Keratinocyte (primary cell): ENCODE results near the gene ZNF280D. TPM values are rescaled to one million over a fixed set of nuclear protein-coding genes. Genes with fewer than 3 reads are reported as not detected.

ENCODE experiments used
- DNase-seq: peaks from one replicate; pipeline ENCODE4 v3.0.0-alpha.2; 2011; ENCODE audit warnings: low read depth, missing footprints, low spot score
- FAIRE-seq: peaks from 2 replicates; lab custom pipeline; 2011; peaks lifted over from hg19 to GRCh38; lab: Jason Lieb, UNC
- H2AFZ ChIP-seq: 2 replicates; pipeline ENCODE4 v1.6.0; 2012; ENCODE audit warnings: low read length, control low read depth, inconsistent platforms; ENCODE audit not compliant: control insufficient read depth
- H3K27ac ChIP-seq: 2 replicates; pipeline ENCODE4 v1.5.1; 2011; ENCODE audit warnings: low read length; ENCODE audit not compliant: control insufficient read depth, insufficient read depth
- H3K27me3 ChIP-seq: 3 replicates; pipeline ENCODE4 v1.6.0; 2011; ENCODE audit warnings: low read length; ENCODE audit not compliant: control insufficient read depth, insufficient read depth; ENCODE audit errors: extremely low read depth
- H3K36me3 ChIP-seq, 2 experiments: 2 replicates in 1 of 2; 3 replicates in 1 of 2; pipeline ENCODE4 v1.5.1; 2011; ENCODE audit warnings: low read length in 2 of 2, mild to moderate bottlenecking in 1 of 2; ENCODE audit not compliant: control insufficient read depth in 2 of 2, insufficient read depth in 2 of 2; ENCODE audit errors: extremely low read depth in 1 of 2
- H3K4me1 ChIP-seq: 3 replicates; pipeline ENCODE4 v1.5.1; 2011; ENCODE audit warnings: low read length; ENCODE audit not compliant: control insufficient read depth, insufficient read depth; ENCODE audit errors: extremely low read depth
- H3K4me2 ChIP-seq: 3 replicates; pipeline ENCODE4 v1.6.0; 2011; ENCODE audit warnings: low read depth, low read length; ENCODE audit not compliant: control insufficient read depth, insufficient read depth; ENCODE audit errors: extremely low read depth
- H3K4me3 ChIP-seq, 3 experiments: fragments of 200-600 bp in 1 of 3; sonication (generic) in 1 of 3; 2 replicates in 2 of 3; 3 replicates in 1 of 3; pipeline ENCODE4 v1.5.1; 2011 to 2016; ENCODE audit warnings: low read length in 3 of 3, mild to moderate bottlenecking in 3 of 3, control low read depth in 2 of 3, inconsistent platforms in 1 of 3, low read depth in 1 of 3, mixed read lengths in 1 of 3, mixed run types in 1 of 3, moderate library complexity in 1 of 3; ENCODE audit not compliant: control insufficient read depth in 2 of 3, insufficient read depth in 2 of 3; ENCODE audit errors: extremely low read depth in 1 of 3
- H3K79me2 ChIP-seq: 2 replicates; pipeline ENCODE4 v1.6.0; 2012; ENCODE audit warnings: low read length; ENCODE audit not compliant: control insufficient read depth, insufficient read depth
- H3K9ac ChIP-seq: 3 replicates; pipeline ENCODE4 v1.6.0; 2011; ENCODE audit warnings: low read length; ENCODE audit not compliant: control insufficient read depth, insufficient read depth; ENCODE audit errors: extremely low read depth
- H3K9me1 ChIP-seq: 3 replicates; pipeline ENCODE4 v1.6.0; 2011; ENCODE audit warnings: low read length; ENCODE audit not compliant: control insufficient read depth, insufficient read depth; ENCODE audit errors: extremely low read depth
- H3K9me3 ChIP-seq: 2 replicates; pipeline ENCODE4 v1.5.1; 2012; ENCODE audit warnings: low read depth, low read length; ENCODE audit not compliant: control insufficient read depth
- H4K20me1 ChIP-seq: 3 replicates; pipeline ENCODE4 v1.6.0; 2011; ENCODE audit warnings: low read length; ENCODE audit not compliant: control insufficient read depth, insufficient read depth; ENCODE audit errors: extremely low read depth
- CTCF ChIP-seq, 3 experiments: IDR thresholded peaks in 1 of 3; conservative IDR thresholded peaks in 1 of 3; optimal IDR thresholded peaks in 1 of 3; 2 replicates in 2 of 3; 3 replicates in 1 of 3; pipeline versions ENCODE3 to v1.5.1; 2011; ENCODE audit warnings: low read length in 3 of 3, mild to moderate bottlenecking in 3 of 3, moderate library complexity in 2 of 3, control low read depth in 1 of 3, inconsistent platforms in 1 of 3; ENCODE audit not compliant: insufficient read depth in 2 of 3; ENCODE audit errors: extremely low read depth in 1 of 3
- EZH2 ChIP-seq: IDR thresholded peaks from one replicate; pipeline ENCODE4 v1.6.1; 2012; ENCODE audit warnings: inconsistent platforms, mild to moderate bottlenecking, low read length, moderate library complexity
- dilution Hi-C: fragments of 300-500 bp; cut with MboI; formaldehyde crosslinking; loops from one replicate; pipeline ENCODE4 v1.7.0; 2020; ENCODE audit warnings: low sequenced_read_pairs; ENCODE audit not compliant: extremely low pct_ligation_motif_present
- polyA plus RNA-seq, 5 experiments: library from polyadenylated mRNA; depleted of rRNA in 3 of 5; stranded (reverse) in 3 of 5; stranded (forward) in 1 of 5; unstranded in 1 of 5; fragments of >200 nt; gene quantifications; 1 replicate in 1 of 5; 2 replicates in 3 of 5; 3 replicates in 1 of 5; pipeline versions ENCODE4 v1.2.1 to v1.2.3, GENCODE V29; 2011 to 2012; ENCODE audit warnings: missing spikeins in 2 of 5, low read depth in 1 of 5, low replicate concordance in 1 of 5

Gene ZNF280D
- polyA plus RNA-seq, 1 donor (not counting 4 experiments of a cell fraction or from before 2014, with no cell fraction given), result 8.7 TPM

- TF ChIP-seq CTCF (optimal IDR thresholded peaks at IDR 0.05 in 1 of 3, IDR thresholded peaks at IDR 0.05 in 1 of 3, conservative IDR thresholded peaks at IDR 0.05 in 1 of 3; ENCODE audit: extremely low read depth in 1 of 3, insufficient read depth in 2 of 3, low read length in 3 of 3), result no peak
- no peak for TF ChIP-seq EZH2
Observed at GRCh38 chr15:56681113-56681512, 52.2 kb downstream of the ZNF280D start.

GRCh38 chr15:56679225-56679624 lies 54.1 kb downstream of the ZNF280D start:
- Histone ChIP-seq H3K4me2 (no peak overlapping the region), H3K9ac (no peak overlapping the region), H3K79me2 (no peaks in the 10 kb centered on the region), H3K36me3 (peaks cover 0 to 2% of the 10 kb centered on the region in 2 experiments), H3K4me3 (no peak overlapping the region), H4K20me1 (no peaks in the 10 kb centered on the region), H2AFZ (no peak overlapping the region), H3K4me1 (no peaks in the 10 kb centered on the region), H3K27ac (no peak overlapping the region), H3K9me3 (no peaks in the 10 kb centered on the region), H3K27me3 (no peaks in the 10 kb centered on the region), H3K9me1 (no peaks in the 10 kb centered on the region)
- no peak for FAIRE-seq
- no peak for DNase-seq
- dilution Hi-C loops, result no loop called here
- TF ChIP-seq CTCF (optimal IDR thresholded peaks at IDR 0.05 in 1 of 3, IDR thresholded peaks at IDR 0.05 in 1 of 3, conservative IDR thresholded peaks at IDR 0.05 in 1 of 3; ENCODE audit: extremely low read depth in 1 of 3, insufficient read depth in 2 of 3, low read length in 3 of 3) (no peak), EZH2 (no peak)

More at GRCh38 chr15:56681113-56681512, 52.2 kb downstream of the ZNF280D start:
- H3K9me1 ChIP-seq, result no peaks in the 10 kb centered on the region
- peaks cover 0 to 2% of the 10 kb centered on the region in 2 experiments for H3K36me3 ChIP-seq
- no peaks in the 10 kb centered on the region for H3K4me1 ChIP-seq
- no peaks in the 10 kb centered on the region for H3K27me3 ChIP-seq
- no peaks in the 10 kb centered on the region for H3K9me3 ChIP-seq
- no peak overlapping the region for H3K4me2 ChIP-seq
- DNase-seq, result no peak
- no peak overlapping the region for H3K27ac ChIP-seq
- dilution Hi-C loops, result no loop called here
- H4K20me1 ChIP-seq, result no peaks in the 10 kb centered on the region
- no peaks in the 10 kb centered on the region for H3K79me2 ChIP-seq
- H3K9ac ChIP-seq, result no peak overlapping the region
- no peak for FAIRE-seq
- H2AFZ ChIP-seq, result no peak overlapping the region
- H3K4me3 ChIP-seq, result no peak overlapping the region
